Tibial nerve (tissue), 4 donors: ENCODE results near the gene C4orf17.

Experiments
- CTCF ChIP-seq, 5 experiments: fragments of 200-600 bp in 3 of 5; fragments of 450-650 bp in 2 of 5; sonication (generic) in 3 of 5; IDR thresholded peaks; one replicate each; pipeline ENCODE4 v1.5.1; 2016 to 2019; ENCODE audit warnings: antibody characterized with exemption in 5 of 5, mild to moderate bottlenecking in 3 of 5, moderate library complexity in 2 of 5
- EP300 ChIP-seq, 2 donors: sonication (generic); formaldehyde crosslinking; IDR thresholded peaks; one replicate each; pipeline ENCODE4 v1.6.1; 2017; ENCODE audit warnings: antibody characterized with exemption in 2 of 2, mild to moderate bottlenecking in 1 of 2
- POLR2A ChIP-seq, 2 donors: fragments of 450-650 bp; IDR thresholded peaks; one replicate each; pipeline ENCODE4 v1.6.1; 2017; ENCODE audit warnings: antibody characterized with exemption in 2 of 2, mild to moderate bottlenecking in 2 of 2, moderate library complexity in 2 of 2

GRCh38 chr4:99518601-99519295 is 7.9 kb downstream of the C4orf17 start:
- TF ChIP-seq CTCF (IDR thresholded peaks at IDR 0.05) (no peak), POLR2A (IDR thresholded peaks at IDR 0.05) (no peak), EP300 (IDR thresholded peaks at IDR 0.05) (no peak)
